Upper lobe of left lung (tissue), 4 donors: ENCODE measurements around the gene PSMD8.

Experiments used
- POLR2A ChIP-seq, 4 donors: fragments of 450-650 bp; IDR thresholded peaks; one replicate each; pipeline ENCODE4 v1.5.1; 2016 to 2017; ENCODE audit warnings: antibody characterized with exemption in 4 of 4, mild to moderate bottlenecking in 2 of 4
- POLR2AphosphoS5 ChIP-seq, 2 donors: sonication (generic); formaldehyde crosslinking; IDR thresholded peaks; one replicate each; pipeline ENCODE4 v1.5.1; 2017; ENCODE audit warnings: antibody characterized with exemption in 2 of 2

GRCh38 chr19:38417146-38417543 is 42.8 kb downstream of the PSMD8 start:
- TF ChIP-seq POLR2A (IDR thresholded peaks at IDR 0.05) (no peak), POLR2AphosphoS5 (IDR thresholded peaks at IDR 0.05) (no peak)
